ENCODE data around the gene DDRGK1. TPM values are rescaled to one million over a fixed set of nuclear protein-coding genes. Genes with fewer than 3 reads are reported as not detected.

Gene DDRGK1
- total and polyA plus RNA-seq, 4 donors = 40.5 to 81.0 (median 46.1) TPM

GRCh38 chr20:3209946-3210317 is 5.5 kb upstream of the DDRGK1 start:
- Histone ChIP-seq H3K36me3 (ENCODE audit: control insufficient read depth in 1 of 2, insufficient read depth in 2 of 2, low read length in 1 of 2) (peaks cover 0 to 2% of the 10 kb centered on the region in 2 donors), H3K4me3 (ENCODE audit: low read length in 2 of 2) (peak overlapping the region; percentile 52 to 59), H3K4me1 (ENCODE audit: control insufficient read depth in 1 of 2, insufficient read depth in 2 of 2, low read length in 2 of 2) (no peaks in the 10 kb centered on the region), H3K9me3 (ENCODE audit: control insufficient read depth, low read length) (no peaks in the 10 kb centered on the region), H3K27ac (ENCODE audit: low read depth in 1 of 2, low read length in 2 of 2) (no peak overlapping the region), H3K27me3 (ENCODE audit: control insufficient read depth in 1 of 2, insufficient read depth in 2 of 2, low read length in 1 of 2) (no peaks in the 10 kb centered on the region)
- DNase-seq (no peak), ATAC-seq (ENCODE audit: low FRiP score) (peak; percentile 72)
- WGBS, 2 donors = 0 to 1% methylated on average over 10 of the region's 10 CpGs
- intact Hi-C loops (cut with DNase I) = loop anchor here in 1 of 2 donors (10.0 kb wide), 1 partner anchor 165 kb away; the partner anchor contains the start of genes GNRH2 and MRPS26

GRCh38 chr20:3209257-3209945 is 4.9 kb upstream of the DDRGK1 start, which contains the start of gene ITPA:
Gene ITPA (plus strand): TSS chr20:3209498. CDS start chr20:3209552, 54 bp downstream.
- H3K27me3 ChIP-seq (ENCODE audit: control insufficient read depth in 1 of 2, insufficient read depth in 2 of 2, low read length in 1 of 2) = no peaks in the 10 kb centered on the region
- H3K36me3 ChIP-seq (ENCODE audit: control insufficient read depth in 1 of 2, insufficient read depth in 2 of 2, low read length in 1 of 2) = peaks cover 0 to 2% of the 10 kb centered on the region in 2 donors
- intact Hi-C loops (cut with DNase I) = loop anchor here in 1 of 2 donors (10.0 kb wide), 1 partner anchor 165 kb away; the partner anchor contains the start of genes GNRH2 and MRPS26
- H3K27ac ChIP-seq (ENCODE audit: low read depth in 1 of 2, low read length in 2 of 2) = peak within 1 kb of the TSS in 1 of 2 donors; percentile 11
- ATAC-seq (ENCODE audit: low FRiP score) (peak; percentile 72), DNase-seq (peak; percentile 65 to 83)
- 0% methylated on average over 45 to 48 of the region's 48 CpGs for WGBS, 2 donors
- H3K4me1 ChIP-seq (ENCODE audit: control insufficient read depth in 1 of 2, insufficient read depth in 2 of 2, low read length in 2 of 2) = no peaks in the 10 kb centered on the region
- no peaks in the 10 kb centered on the region for H3K9me3 ChIP-seq (ENCODE audit: control insufficient read depth, low read length)
- peak within 1 kb of the TSS; percentile 52 to 59 for H3K4me3 ChIP-seq (ENCODE audit: low read length in 2 of 2)

GRCh38 chr20:3208786-3209256 is 4.3 kb upstream of the DDRGK1 start:
- Histone ChIP-seq H3K9me3 (ENCODE audit: control insufficient read depth, low read length) (no peaks in the 10 kb centered on the region), H3K36me3 (ENCODE audit: control insufficient read depth in 1 of 2, insufficient read depth in 2 of 2, low read length in 1 of 2) (peaks cover 0 to 2% of the 10 kb centered on the region in 2 donors), H3K27me3 (ENCODE audit: control insufficient read depth in 1 of 2, insufficient read depth in 2 of 2, low read length in 1 of 2) (no peaks in the 10 kb centered on the region), H3K4me1 (ENCODE audit: control insufficient read depth in 1 of 2, insufficient read depth in 2 of 2, low read length in 2 of 2) (no peaks in the 10 kb centered on the region), H3K4me3 (ENCODE audit: low read length in 2 of 2) (peak overlapping the region; percentile 52 to 59), H3K27ac (ENCODE audit: low read depth in 1 of 2, low read length in 2 of 2) (peak overlapping the region in 1 of 2 donors; percentile 11)
- WGBS, 2 donors = 2% methylated on average over 8 to 10 of the region's 10 CpGs
- ATAC-seq (ENCODE audit: low FRiP score) (no peak), DNase-seq (no peak)
- intact Hi-C loops (cut with DNase I) = loop anchor here in 1 of 2 donors (10.0 kb wide), 1 partner anchor 164 kb away; the partner anchor contains the start of genes GNRH2 and MRPS26

- Histone ChIP-seq H3K27me3 (ENCODE audit: control insufficient read depth in 1 of 2, insufficient read depth in 2 of 2, low read length in 1 of 2) (no peaks in the 10 kb centered on the region), H3K9me3 (ENCODE audit: control insufficient read depth, low read length) (no peaks in the 10 kb centered on the region), H3K4me3 (ENCODE audit: low read length in 2 of 2) (peak overlapping the region; percentile 59 to 75), H3K36me3 (ENCODE audit: control insufficient read depth in 1 of 2, insufficient read depth in 2 of 2, low read length in 1 of 2) (peaks cover 0 to 4% of the 10 kb centered on the region in 2 donors), H3K27ac (ENCODE audit: low read depth in 1 of 2, low read length in 2 of 2) (no peak overlapping the region), H3K4me1 (ENCODE audit: control insufficient read depth in 1 of 2, insufficient read depth in 2 of 2, low read length in 2 of 2) (no peaks in the 10 kb centered on the region)
- intact Hi-C loops (cut with DNase I) = loop anchor here in 1 of 2 donors (10.0 kb wide), 1 partner anchor 159 kb away; the partner anchor contains the start of genes GNRH2 and MRPS26
- 10 to 13% methylated on average over 31 of the region's 31 CpGs for WGBS, 2 donors
- peak; percentile 31 for ATAC-seq (ENCODE audit: low FRiP score)
- DNase-seq = no peak
Measured at GRCh38 chr20:3203315-3204123, 963 bp downstream of the DDRGK1 start.

- H3K36me3 ChIP-seq (ENCODE audit: control insufficient read depth in 1 of 2, insufficient read depth in 2 of 2, low read length in 1 of 2) = peaks cover 0 to 4% of the 10 kb centered on the region in 2 donors
- H3K4me1 ChIP-seq (ENCODE audit: control insufficient read depth in 1 of 2, insufficient read depth in 2 of 2, low read length in 2 of 2) = no peaks in the 10 kb centered on the region
- H3K27ac ChIP-seq (ENCODE audit: low read depth in 1 of 2, low read length in 2 of 2) = no peak overlapping the region
- no peaks in the 10 kb centered on the region for H3K9me3 ChIP-seq (ENCODE audit: control insufficient read depth, low read length)
- WGBS, 2 donors = 54 to 58% methylated on average over 9 of the region's 9 CpGs
- intact Hi-C loops (cut with DNase I) = loop anchor here in 1 of 2 donors (10.0 kb wide), 1 partner anchor 158 kb away; the partner anchor contains the start of genes GNRH2 and MRPS26
- ATAC-seq (ENCODE audit: low FRiP score) (no peak), DNase-seq (no peak)
- H3K27me3 ChIP-seq (ENCODE audit: control insufficient read depth in 1 of 2, insufficient read depth in 2 of 2, low read length in 1 of 2) = no peaks in the 10 kb centered on the region
- H3K4me3 ChIP-seq (ENCODE audit: low read length in 2 of 2) = peak overlapping the region in 1 of 2 donors; percentile 75
Measured at GRCh38 chr20:3202965-3203314, 1.5 kb downstream of the DDRGK1 start.

- Histone ChIP-seq H3K27me3 (ENCODE audit: control insufficient read depth in 1 of 2, insufficient read depth in 2 of 2, low read length in 1 of 2) (no peaks in the 10 kb centered on the region), H3K36me3 (ENCODE audit: control insufficient read depth in 1 of 2, insufficient read depth in 2 of 2, low read length in 1 of 2) (peaks cover 0 to 4% of the 10 kb centered on the region in 2 donors), H3K4me3 (ENCODE audit: low read length in 2 of 2) (no peak overlapping the region), H3K27ac (ENCODE audit: low read depth in 1 of 2, low read length in 2 of 2) (no peak overlapping the region), H3K4me1 (ENCODE audit: control insufficient read depth in 1 of 2, insufficient read depth in 2 of 2, low read length in 2 of 2) (no peaks in the 10 kb centered on the region), H3K9me3 (ENCODE audit: control insufficient read depth, low read length) (no peaks in the 10 kb centered on the region)
- intact Hi-C loops (cut with DNase I) = loop anchor here in 1 of 2 donors (10.0 kb wide), 1 partner anchor 155 kb away; the partner anchor contains the start of genes GNRH2 and MRPS26
- no peak for ATAC-seq (ENCODE audit: low FRiP score)
- no peak for DNase-seq
- 90 to 92% methylated on average over 27 of the region's 27 CpGs for WGBS, 2 donors
Measured at GRCh38 chr20:3199976-3200755, 4.3 kb downstream of the DDRGK1 start.

- WGBS, 2 donors = 50 to 74% methylated on average over 2 of the region's 2 CpGs
- no peak overlapping the region for H3K27ac ChIP-seq (ENCODE audit: low read depth in 1 of 2, low read length in 2 of 2)
- no peak for ATAC-seq (ENCODE audit: low FRiP score)
- intact Hi-C loops (cut with DNase I) = no loop called here
- DNase-seq = no peak
- H3K27me3 ChIP-seq (ENCODE audit: control insufficient read depth in 1 of 2, insufficient read depth in 2 of 2, low read length in 1 of 2) = no peaks in the 10 kb centered on the region
- peaks cover 0 to 4% of the 10 kb centered on the region in 2 donors for H3K36me3 ChIP-seq (ENCODE audit: control insufficient read depth in 1 of 2, insufficient read depth in 2 of 2, low read length in 1 of 2)
- no peaks in the 10 kb centered on the region for H3K4me1 ChIP-seq (ENCODE audit: control insufficient read depth in 1 of 2, insufficient read depth in 2 of 2, low read length in 2 of 2)
- H3K4me3 ChIP-seq (ENCODE audit: low read length in 2 of 2) = no peak overlapping the region
- no peaks in the 10 kb centered on the region for H3K9me3 ChIP-seq (ENCODE audit: control insufficient read depth, low read length)
Measured at GRCh38 chr20:3199206-3199605, 5.3 kb downstream of the DDRGK1 start.
